GM12878 (cell line): ENCODE measurements around the gene ZDHHC17. TPM values are rescaled to one million over a fixed set of nuclear protein-coding genes. Genes with fewer than 3 reads are reported as not detected.

Source experiments
- ATAC-seq: fragments of 200-7000 bp; cut with Tn5 transposase; 3 replicates; pipeline ENCODE4 v1.9.1; 2020; ENCODE audit warnings: mild to moderate bottlenecking, moderate library complexity
- BruUV-seq: library from RNA; stranded (reverse); fragments of 400-500 nt; replicated peaks from 2 replicates; lab custom pipeline; 2021; lab: Mats Ljungman, UMichigan
- CTCF ChIA-PET: fragments of 300-600 bp; sonication (Branson Sonifier 250); formaldehyde crosslinking; extraction: SDS; loops from one replicate; lab custom pipeline; 2021; ENCODE audit warnings: inconsistent platforms; lab: Yijun Ruan, JAX
- POLR2A ChIA-PET: fragments of 350-600 bp; formaldehyde crosslinking; extraction: SDS; loops from one replicate; lab custom pipeline; 2021; ENCODE audit warnings: inconsistent platforms; lab: Charles Lee
- RAD21 ChIA-PET: fragments of 300-600 bp; sonication (Branson Sonifier 250); formaldehyde crosslinking; loops from one replicate; lab custom pipeline; 2023; ENCODE audit warnings: antibody characterized with exemption; ENCODE audit not compliant: unreplicated experiment; lab: Charles Lee
- SMC1A ChIA-PET: fragments of 300-600 bp; sonication (Branson Sonifier 250); formaldehyde crosslinking; loops from one replicate; lab custom pipeline; 2023; ENCODE audit not compliant: unreplicated experiment, uncharacterized antibody; lab: Charles Lee
- DNase-seq: peaks from one replicate; pipeline ENCODE4 v3.0.0-alpha.2; 2011; ENCODE audit warnings: low read depth, low spot score
- FAIRE-seq: peaks from 3 replicates; lab custom pipeline; 2011; peaks lifted over from hg19 to GRCh38; lab: Jason Lieb, UNC
- H2AFZ ChIP-seq: 2 replicates; pipeline ENCODE4 v1.6.0; 2011; ENCODE audit warnings: low read depth, low read length, control low read depth; ENCODE audit not compliant: control insufficient read depth
- H3K27ac ChIP-seq: 2 replicates; pipeline ENCODE4 v1.5.1; 2011; ENCODE audit warnings: control low read depth; ENCODE audit not compliant: control insufficient read depth, insufficient read depth
- H3K27me3 ChIP-seq, 2 experiments: replicated peaks in 1 of 2; 2 replicates each; pipeline versions ENCODE4 v1.6.0 to v1.6.1; 2011; ENCODE audit warnings: low read length in 1 of 2; ENCODE audit not compliant: control insufficient read depth in 2 of 2, insufficient read depth in 2 of 2
- H3K36me3 ChIP-seq, 2 experiments: 2 replicates each; pipeline ENCODE4 v1.5.1; 2011; ENCODE audit warnings: low read length in 1 of 2; ENCODE audit not compliant: control insufficient read depth in 2 of 2, insufficient read depth in 2 of 2
- H3K4me1 ChIP-seq: 2 replicates; pipeline ENCODE4 v1.6.1; 2011; ENCODE audit warnings: mild to moderate bottlenecking, low read length, moderate library complexity, mixed read lengths; ENCODE audit not compliant: control insufficient read depth, insufficient read depth
- H3K4me2 ChIP-seq: 2 replicates; pipeline ENCODE4 v1.6.0; 2011; ENCODE audit warnings: control low read depth; ENCODE audit not compliant: control insufficient read depth, insufficient read depth
- H3K4me3 ChIP-seq: fragments of 200-600 bp; sonication (generic); 2 replicates; pipeline ENCODE4 v1.5.1; 2016
- H3K79me2 ChIP-seq: 2 replicates; pipeline ENCODE4 v1.6.0; 2011; ENCODE audit warnings: low read length; ENCODE audit not compliant: control insufficient read depth, insufficient read depth
- H3K9ac ChIP-seq: 2 replicates; pipeline ENCODE4 v1.8.0; 2011; ENCODE audit warnings: low read length, control low read depth, mixed read lengths; ENCODE audit not compliant: control insufficient read depth, insufficient read depth
- H3K9me3 ChIP-seq: replicated peaks from 3 replicates; pipeline ENCODE4 v1.5.1; 2011; ENCODE audit warnings: mild to moderate bottlenecking, low read length; ENCODE audit not compliant: control insufficient read depth, insufficient read depth
- H4K20me1 ChIP-seq: 2 replicates; pipeline ENCODE4 v1.6.0; 2011; ENCODE audit not compliant: control insufficient read depth, insufficient read depth
- BHLHE40 ChIP-seq, 2 experiments: fragments of 450-650 bp in 1 of 2; IDR thresholded peaks; 2 replicates each; pipeline ENCODE4 v1.6.1; 2011 to 2017; ENCODE audit warnings: low read depth in 2 of 2, borderline replicate concordance in 1 of 2, improper control_type of control experiment in 1 of 2, low read length in 1 of 2, mild to moderate bottlenecking in 1 of 2
- BMI1 ChIP-seq: fragments of 450-650 bp; IDR thresholded peaks from 2 replicates; pipeline ENCODE4 v1.6.1; 2016; ENCODE audit warnings: mild to moderate bottlenecking, moderate library complexity, borderline replicate concordance
- CBX3 ChIP-seq: fragments of 200-600 bp; sonication (generic); IDR thresholded peaks from 2 replicates; pipeline ENCODE4 v1.6.1; 2016; ENCODE audit warnings: low read depth, borderline replicate concordance
- CHD1 ChIP-seq: IDR thresholded peaks from 2 replicates; pipeline ENCODE4 v1.6.1; 2012; ENCODE audit warnings: low read depth, low read length, improper control_type of control experiment
- IRF4 ChIP-seq: IDR thresholded peaks from 2 replicates; pipeline ENCODE4 v1.6.1; 2011; ENCODE audit warnings: low read depth, low read length
- KLF5 ChIP-seq: fragments of 450-650 bp; IDR thresholded peaks from 2 replicates; pipeline ENCODE4 v1.6.1; 2014; ENCODE audit warnings: mild to moderate bottlenecking; ENCODE audit not compliant: partially characterized antibody
- RBBP5 ChIP-seq: fragments of 200-600 bp; sonication (generic); conservative IDR thresholded peaks from 2 replicates; pipeline ENCODE4 v1.6.1; 2016
- SREBF1 ChIP-seq: IDR thresholded peaks from 2 replicates; pipeline ENCODE4 v1.6.1; 2012; ENCODE audit warnings: mild to moderate bottlenecking, low read length
- TBL1XR1 ChIP-seq: IDR thresholded peaks from 2 replicates; pipeline ENCODE4 v1.6.1; 2012; ENCODE audit warnings: low read depth, low read length, improper control_type of control experiment
- WGBS: methylation state at CpG from one replicate; pipeline ENCODE4 v1.1.6; 2016; ENCODE audit warnings: low lambda C conversion rate; ENCODE audit not compliant: insufficient replicate concordance, insufficient coverage; ENCODE audit errors: missing lambda C conversion rate; 5-methylcytosine and 5-hydroxymethylcytosine counted together
- in situ Hi-C: fragments of 300-500 bp; cut with MboI; formaldehyde crosslinking; loops from 9 replicates; pipeline ENCODE4 v1.14.3; 2018; ENCODE audit warnings: mixed read lengths
- intact Hi-C: fragments of 100-400 bp; cut with micrococcal nuclease; formaldehyde crosslinking; loops from one replicate; pipeline ENCODE4 v1.14.2; 2022; ENCODE audit not compliant: unreplicated experiment
- polyA plus RNA-seq, 11 experiments: library from polyadenylated mRNA; depleted of rRNA in 4 of 11; unstranded in 6 of 11; stranded (reverse) in 5 of 11; fragments of >200 nt; fragmentation: Nextera tagmentation in 4 of 11; fragmentation: Illumina TruSeq in 1 of 11; extraction: Ambion mirVana in 4 of 11; extraction: Trizol in 1 of 11; gene quantifications; 1 replicate in 1 of 11; 2 replicates in 10 of 11; pipeline versions ENCODE4 v1.2.1 to v1.2.3, GENCODE V29; 2011 to 2016; ENCODE audit warnings: inconsistent platforms in 2 of 11, missing spikeins in 2 of 11, low read depth in 1 of 11
- total RNA-seq, 4 experiments: library from RNA; depleted of rRNA in 3 of 4; stranded (reverse); fragments of >200 nt in 3 of 4; fragmentation: Illumina TruSeq in 1 of 4; extraction: Trizol in 1 of 4; gene quantifications; 2 replicates each; pipeline versions ENCODE4 v1.2.1 to v1.2.3, GENCODE V29; 2013 to 2021
- TF ChIP-seq, protein P1 (sequence below): IDR thresholded peaks from 2 replicates; pipeline ENCODE4 v1.6.1; 2011; ENCODE audit warnings: low read depth, low read length, improper control_type of control experiment, borderline replicate concordance
- TF ChIP-seq, protein P2 (sequence below): IDR thresholded peaks from 2 replicates; pipeline ENCODE4 v1.6.1; 2011; ENCODE audit warnings: borderline replicate concordance, low read depth, mild to moderate bottlenecking, moderate library complexity, low read length; ENCODE audit not compliant: insufficient read depth, poor library complexity, severe bottlenecking
- TF ChIP-seq, protein P3 (sequence below): fragments of 450-650 bp; IDR thresholded peaks from 2 replicates; pipeline ENCODE4 v1.6.1; 2016; ENCODE audit warnings: mild to moderate bottlenecking
- TF ChIP-seq, protein P4 (sequence below): fragments of 450-650 bp; formaldehyde crosslinking; IDR thresholded peaks from 2 replicates; pipeline ENCODE4 v1.4.0; 2020; ENCODE audit warnings: mild to moderate bottlenecking, moderate library complexity

Gene ZDHHC17
- total and polyA plus RNA-seq, 10 of the 15 experiments (the other 5 are each of a cell fraction or from before 2014, with no cell fraction given) = 4.3 to 50.0 (median 19.3) TPM

DNA sequence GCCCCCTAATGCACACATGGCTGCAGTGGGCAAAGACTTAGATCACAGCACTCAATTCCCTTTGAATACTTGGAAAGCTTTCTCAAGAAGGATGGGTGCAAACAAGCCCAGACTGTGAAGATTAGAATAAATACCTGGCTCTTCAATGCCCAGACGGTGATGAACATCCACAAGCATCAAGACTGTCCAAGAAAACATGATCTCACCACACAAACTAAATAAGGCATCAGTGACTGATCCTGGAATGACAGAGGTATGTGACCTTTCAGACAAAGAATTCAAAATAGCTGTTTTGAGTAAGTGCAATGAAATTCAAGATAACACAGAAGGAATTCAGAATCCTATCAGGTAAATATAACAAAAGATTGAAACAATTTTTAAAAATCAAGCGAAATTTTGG, 43.8 kb upstream of the ZDHHC17 start:
- H3K4me3 ChIP-seq = no peak overlapping the region
- FAIRE-seq (no peak), ATAC-seq (no peak), DNase-seq (no peak)
- 0% methylated on average over 2 of the region's 2 CpGs for WGBS
- ChIA-PET CTCF (interaction anchor here (1.3 kb wide), 1 partner anchor 71 kb away, joined by 4 read pairs; no protein-coding TSS in a partner anchor), RAD21 (no interaction called here), SMC1A (interaction anchor here (0.9 to 1.2 kb wide), 2 partner anchors 9 to 100 kb away, joined by 3 read pairs; no protein-coding TSS in a partner anchor), POLR2A (no interaction called here)
- no peak overlapping the region for H3K4me2 ChIP-seq
- no peaks in the 10 kb centered on the region for H4K20me1 ChIP-seq
- no peaks in the 10 kb centered on the region; a peak in 2 of 4 replicates for H3K27me3 ChIP-seq
- no peak overlapping the region for H3K27ac ChIP-seq
- intact Hi-C loops = no loop called here
- no peak overlapping the region for H3K9ac ChIP-seq
- H2AFZ ChIP-seq = no peak overlapping the region
- in situ Hi-C loops = no loop called here
- H3K79me2 ChIP-seq = no peaks in the 10 kb centered on the region
- no peaks in the 10 kb centered on the region for H3K36me3 ChIP-seq
- H3K9me3 ChIP-seq = no peaks in the 10 kb centered on the region
- H3K4me1 ChIP-seq = no peaks in the 10 kb centered on the region
- no TSS peak for BruUV-seq
- TF ChIP-seq BMI1 (no peak), CHD1 (no peak), SREBF1 (no peak), CBX3 (no peak), TBL1XR1 (no peak), RBBP5 (no peak), KLF5 (no peak), IRF4 (no peak), BHLHE40 (IDR thresholded peaks at IDR 0.05; ENCODE audit: borderline replicate concordance in 1 of 2, low read depth in 2 of 2, low read length in 1 of 2) (no peak)
- TF ChIP-seq, protein P1, sequence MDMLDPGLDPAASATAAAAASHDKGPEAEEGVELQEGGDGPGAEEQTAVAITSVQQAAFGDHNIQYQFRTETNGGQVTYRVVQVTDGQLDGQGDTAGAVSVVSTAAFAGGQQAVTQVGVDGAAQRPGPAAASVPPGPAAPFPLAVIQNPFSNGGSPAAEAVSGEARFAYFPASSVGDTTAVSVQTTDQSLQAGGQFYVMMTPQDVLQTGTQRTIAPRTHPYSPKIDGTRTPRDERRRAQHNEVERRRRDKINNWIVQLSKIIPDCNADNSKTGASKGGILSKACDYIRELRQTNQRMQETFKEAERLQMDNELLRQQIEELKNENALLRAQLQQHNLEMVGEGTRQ = no peak
- TF ChIP-seq, protein P2, sequence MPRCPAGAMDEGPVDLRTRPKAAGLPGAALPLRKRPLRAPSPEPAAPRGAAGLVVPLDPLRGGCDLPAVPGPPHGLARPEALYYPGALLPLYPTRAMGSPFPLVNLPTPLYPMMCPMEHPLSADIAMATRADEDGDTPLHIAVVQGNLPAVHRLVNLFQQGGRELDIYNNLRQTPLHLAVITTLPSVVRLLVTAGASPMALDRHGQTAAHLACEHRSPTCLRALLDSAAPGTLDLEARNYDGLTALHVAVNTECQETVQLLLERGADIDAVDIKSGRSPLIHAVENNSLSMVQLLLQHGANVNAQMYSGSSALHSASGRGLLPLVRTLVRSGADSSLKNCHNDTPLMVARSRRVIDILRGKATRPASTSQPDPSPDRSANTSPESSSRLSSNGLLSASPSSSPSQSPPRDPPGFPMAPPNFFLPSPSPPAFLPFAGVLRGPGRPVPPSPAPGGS = no peak
- TF ChIP-seq, protein P3, sequence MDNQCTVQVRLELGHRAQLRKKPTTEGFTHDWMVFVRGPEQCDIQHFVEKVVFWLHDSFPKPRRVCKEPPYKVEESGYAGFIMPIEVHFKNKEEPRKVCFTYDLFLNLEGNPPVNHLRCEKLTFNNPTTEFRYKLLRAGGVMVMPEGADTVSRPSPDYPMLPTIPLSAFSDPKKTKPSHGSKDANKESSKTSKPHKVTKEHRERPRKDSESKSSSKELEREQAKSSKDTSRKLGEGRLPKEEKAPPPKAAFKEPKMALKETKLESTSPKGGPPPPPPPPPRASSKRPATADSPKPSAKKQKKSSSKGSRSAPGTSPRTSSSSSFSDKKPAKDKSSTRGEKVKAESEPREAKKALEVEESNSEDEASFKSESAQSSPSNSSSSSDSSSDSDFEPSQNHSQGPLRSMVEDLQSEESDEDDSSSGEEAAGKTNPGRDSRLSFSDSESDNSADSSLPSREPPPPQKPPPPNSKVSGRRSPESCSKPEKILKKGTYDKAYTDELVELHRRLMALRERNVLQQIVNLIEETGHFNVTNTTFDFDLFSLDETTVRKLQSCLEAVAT = no peak
- TF ChIP-seq, protein P4, sequence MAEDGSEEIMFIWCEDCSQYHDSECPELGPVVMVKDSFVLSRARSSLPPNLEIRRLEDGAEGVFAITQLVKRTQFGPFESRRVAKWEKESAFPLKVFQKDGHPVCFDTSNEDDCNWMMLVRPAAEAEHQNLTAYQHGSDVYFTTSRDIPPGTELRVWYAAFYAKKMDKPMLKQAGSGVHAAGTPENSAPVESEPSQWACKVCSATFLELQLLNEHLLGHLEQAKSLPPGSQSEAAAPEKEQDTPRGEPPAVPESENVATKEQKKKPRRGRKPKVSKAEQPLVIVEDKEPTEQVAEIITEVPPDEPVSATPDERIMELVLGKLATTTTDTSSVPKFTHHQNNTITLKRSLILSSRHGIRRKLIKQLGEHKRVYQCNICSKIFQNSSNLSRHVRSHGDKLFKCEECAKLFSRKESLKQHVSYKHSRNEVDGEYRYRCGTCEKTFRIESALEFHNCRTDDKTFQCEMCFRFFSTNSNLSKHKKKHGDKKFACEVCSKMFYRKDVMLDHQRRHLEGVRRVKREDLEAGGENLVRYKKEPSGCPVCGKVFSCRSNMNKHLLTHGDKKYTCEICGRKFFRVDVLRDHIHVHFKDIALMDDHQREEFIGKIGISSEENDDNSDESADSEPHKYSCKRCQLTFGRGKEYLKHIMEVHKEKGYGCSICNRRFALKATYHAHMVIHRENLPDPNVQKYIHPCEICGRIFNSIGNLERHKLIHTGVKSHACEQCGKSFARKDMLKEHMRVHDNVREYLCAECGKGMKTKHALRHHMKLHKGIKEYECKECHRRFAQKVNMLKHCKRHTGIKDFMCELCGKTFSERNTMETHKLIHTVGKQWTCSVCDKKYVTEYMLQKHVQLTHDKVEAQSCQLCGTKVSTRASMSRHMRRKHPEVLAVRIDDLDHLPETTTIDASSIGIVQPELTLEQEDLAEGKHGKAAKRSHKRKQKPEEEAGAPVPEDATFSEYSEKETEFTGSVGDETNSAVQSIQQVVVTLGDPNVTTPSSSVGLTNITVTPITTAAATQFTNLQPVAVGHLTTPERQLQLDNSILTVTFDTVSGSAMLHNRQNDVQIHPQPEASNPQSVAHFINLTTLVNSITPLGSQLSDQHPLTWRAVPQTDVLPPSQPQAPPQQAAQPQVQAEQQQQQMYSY = no peak
